CD4-positive, alpha-beta T cell (primary cell): ENCODE data around the gene KDM4B. TPM values are rescaled to one million over a fixed set of nuclear protein-coding genes. Genes with fewer than 3 reads are reported as not detected.

Source experiments
- ATAC-seq: fragments of 200-7000 bp; cut with Tn5 transposase; one replicate; pipeline ENCODE4 v1.10.0; 2022; ENCODE audit warnings: mild to moderate bottlenecking; ENCODE audit not compliant: poor library complexity
- CTCF ChIA-PET: fragments of 350-600 bp; sonication (Branson Sonifier 250); formaldehyde crosslinking; loops from one replicate; lab custom pipeline; 2021; ENCODE audit warnings: antibody characterized with exemption, inconsistent platforms; lab: Charles Lee
- POLR2A ChIA-PET: fragments of 350-600 bp; sonication (Branson Sonifier 250); formaldehyde crosslinking; loops from one replicate; lab custom pipeline; 2021; ENCODE audit warnings: antibody characterized with exemption, inconsistent platforms; lab: Charles Lee
- DNase-seq, 14 experiments: peaks; one replicate each; pipeline ENCODE4 v3.0.0-alpha.2; 2013 to 2020; ENCODE audit warnings: mixed read lengths in 2 of 14
- H3K27ac ChIP-seq, 2 donors: one replicate each; pipeline versions ENCODE4 v1.5.1 to v1.7.0; 2013; ENCODE audit warnings: low read length in 2 of 2, low read depth in 1 of 2, mild to moderate bottlenecking in 1 of 2
- H3K27me3 ChIP-seq, 2 experiments: 1 replicate in 1 of 2; 2 replicates in 1 of 2; pipeline versions ENCODE4 v1.6.1 to v1.7.0; 2013; ENCODE audit warnings: low read length in 2 of 2, control low read depth in 1 of 2, mild to moderate bottlenecking in 1 of 2, moderate library complexity in 1 of 2; ENCODE audit not compliant: insufficient read depth in 2 of 2, control insufficient read depth in 1 of 2
- H3K36me3 ChIP-seq: one replicate; pipeline ENCODE4 v1.6.1; 2013; ENCODE audit warnings: low read length, control low read depth; ENCODE audit not compliant: insufficient read depth
- H3K4me1 ChIP-seq: one replicate; pipeline ENCODE4 v1.6.1; 2013; ENCODE audit warnings: low read length, control low read depth; ENCODE audit not compliant: insufficient read depth
- H3K4me3 ChIP-seq: one replicate; pipeline ENCODE4 v1.5.1; 2013; ENCODE audit warnings: mild to moderate bottlenecking, low read length, moderate library complexity
- H3K9me3 ChIP-seq, 2 experiments: 1 replicate in 1 of 2; 2 replicates in 1 of 2; pipeline versions ENCODE4 v1.6.1 to v1.7.0; 2013; ENCODE audit warnings: low read length in 2 of 2, mild to moderate bottlenecking in 2 of 2, control low read depth in 1 of 2, moderate library complexity in 1 of 2; ENCODE audit not compliant: control insufficient read depth in 1 of 2, insufficient read depth in 1 of 2
- H3K27ac Mint-ChIP-seq: one replicate; pipeline ENCODE4 v1.8.0; 2020; ENCODE audit warnings: mixed read lengths
- H3K27me3 Mint-ChIP-seq: one replicate; pipeline ENCODE4 v1.8.0; 2021; ENCODE audit warnings: mixed read lengths
- H3K36me3 Mint-ChIP-seq: one replicate; pipeline ENCODE4 v1.8.0; 2021; ENCODE audit warnings: low read depth, mixed read lengths
- H3K4me1 Mint-ChIP-seq: one replicate; pipeline ENCODE4 v1.8.0; 2021; ENCODE audit warnings: low read depth, mixed read lengths
- H3K4me3 Mint-ChIP-seq: one replicate; pipeline ENCODE4 v1.8.0; 2020; ENCODE audit warnings: mild to moderate bottlenecking, mixed read lengths
- H3K9me3 Mint-ChIP-seq: one replicate; pipeline ENCODE4 v1.8.0; 2020; ENCODE audit warnings: mixed read lengths
- intact Hi-C, 2 experiments: fragments of 100-400 bp; cut with DNase I in 1 of 2; cut with micrococcal nuclease in 1 of 2; formaldehyde crosslinking; loops; one replicate each; pipeline versions ENCODE4 v1.15.1 to v1.9.0; 2023 to 2025; cut with DNase I, micrococcal nuclease
- total RNA-seq, 174 experiments: library from RNA in 2 of 174; stranded (reverse) in 2 of 174; gene quantifications; one replicate each; pipeline ENCODE4 v1.2.3 and lab custom pipeline; 2021 to 2026
- TF ChIP-seq, protein P1 (sequence below): fragments of 200-600 bp; IDR thresholded peaks from one replicate; pipeline ENCODE4 v1.8.0; 2022; ENCODE audit warnings: antibody characterized with exemption, mild to moderate bottlenecking

The KDM4B gene
- total RNA-seq, 2 experiments from 2014 or later = 41.8 to 42.5 TPM

DNA sequence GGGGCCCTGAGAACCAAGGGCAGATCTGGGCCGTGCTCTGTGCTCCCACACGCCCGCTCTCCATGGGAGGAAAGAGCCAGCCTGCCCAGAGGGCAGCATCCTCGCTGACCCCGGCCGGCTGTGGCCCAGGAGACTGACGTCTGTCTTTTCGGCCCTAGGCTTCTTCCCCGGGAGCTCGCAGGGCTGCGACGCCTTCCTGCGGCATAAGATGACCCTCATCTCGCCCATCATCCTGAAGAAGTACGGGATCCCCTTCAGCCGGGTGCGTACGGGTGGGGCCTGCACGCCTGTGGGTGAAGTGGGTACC lies 108.2 kb downstream of the KDM4B start:
- DNase-seq (no peak), ATAC-seq (no peak)
- ChIA-PET CTCF (no interaction called here), POLR2A (interaction anchor here (0.7 kb wide), 1 partner anchor 50 kb away, joined by 3 read pairs; no protein-coding TSS in a partner anchor)
- H3K27ac Mint-ChIP-seq = no peak overlapping the region
- no peaks in the 10 kb centered on the region for H3K9me3 ChIP-seq
- H3K9me3 Mint-ChIP-seq = no peaks in the 10 kb centered on the region
- H3K4me3 Mint-ChIP-seq = no peak overlapping the region
- H3K36me3 ChIP-seq = peaks cover 38% of the 10 kb centered on the region
- TF ChIP-seq, protein P1, sequence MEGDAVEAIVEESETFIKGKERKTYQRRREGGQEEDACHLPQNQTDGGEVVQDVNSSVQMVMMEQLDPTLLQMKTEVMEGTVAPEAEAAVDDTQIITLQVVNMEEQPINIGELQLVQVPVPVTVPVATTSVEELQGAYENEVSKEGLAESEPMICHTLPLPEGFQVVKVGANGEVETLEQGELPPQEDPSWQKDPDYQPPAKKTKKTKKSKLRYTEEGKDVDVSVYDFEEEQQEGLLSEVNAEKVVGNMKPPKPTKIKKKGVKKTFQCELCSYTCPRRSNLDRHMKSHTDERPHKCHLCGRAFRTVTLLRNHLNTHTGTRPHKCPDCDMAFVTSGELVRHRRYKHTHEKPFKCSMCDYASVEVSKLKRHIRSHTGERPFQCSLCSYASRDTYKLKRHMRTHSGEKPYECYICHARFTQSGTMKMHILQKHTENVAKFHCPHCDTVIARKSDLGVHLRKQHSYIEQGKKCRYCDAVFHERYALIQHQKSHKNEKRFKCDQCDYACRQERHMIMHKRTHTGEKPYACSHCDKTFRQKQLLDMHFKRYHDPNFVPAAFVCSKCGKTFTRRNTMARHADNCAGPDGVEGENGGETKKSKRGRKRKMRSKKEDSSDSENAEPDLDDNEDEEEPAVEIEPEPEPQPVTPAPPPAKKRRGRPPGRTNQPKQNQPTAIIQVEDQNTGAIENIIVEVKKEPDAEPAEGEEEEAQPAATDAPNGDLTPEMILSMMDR = no peak
- no peaks in the 10 kb centered on the region for H3K4me1 Mint-ChIP-seq
- no peak overlapping the region for H3K27ac ChIP-seq
- intact Hi-C loops = no loop called here
- H3K27me3 Mint-ChIP-seq = no peaks in the 10 kb centered on the region
- no peaks in the 10 kb centered on the region for H3K4me1 ChIP-seq
- H3K27me3 ChIP-seq = no peaks in the 10 kb centered on the region
- H3K4me3 ChIP-seq = no peak overlapping the region
- peaks cover 40% of the 10 kb centered on the region for H3K36me3 Mint-ChIP-seq

DNA sequence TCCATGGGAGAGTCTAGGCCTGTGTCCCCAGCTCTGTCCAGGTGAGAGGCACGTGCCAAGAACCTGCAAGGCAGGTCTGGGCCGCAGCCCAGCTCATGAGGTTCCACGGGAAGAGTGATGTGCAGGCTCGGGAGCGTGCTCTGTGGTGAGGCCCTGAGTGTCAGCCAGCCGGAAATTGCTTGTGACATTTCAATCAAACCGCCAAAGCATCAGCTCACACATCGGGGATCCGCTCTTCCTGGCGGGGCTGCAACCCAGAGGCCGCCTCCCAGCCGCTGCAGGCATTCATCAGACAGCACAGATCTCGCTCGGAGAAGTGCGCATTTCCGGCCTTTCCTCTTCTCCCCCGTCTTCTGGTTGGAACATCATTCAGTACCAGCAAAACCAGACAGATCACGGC lies 109.3 kb downstream of the KDM4B start:
- POLR2A ChIA-PET = no interaction called here
- H3K27ac ChIP-seq = no peak overlapping the region

DNA sequence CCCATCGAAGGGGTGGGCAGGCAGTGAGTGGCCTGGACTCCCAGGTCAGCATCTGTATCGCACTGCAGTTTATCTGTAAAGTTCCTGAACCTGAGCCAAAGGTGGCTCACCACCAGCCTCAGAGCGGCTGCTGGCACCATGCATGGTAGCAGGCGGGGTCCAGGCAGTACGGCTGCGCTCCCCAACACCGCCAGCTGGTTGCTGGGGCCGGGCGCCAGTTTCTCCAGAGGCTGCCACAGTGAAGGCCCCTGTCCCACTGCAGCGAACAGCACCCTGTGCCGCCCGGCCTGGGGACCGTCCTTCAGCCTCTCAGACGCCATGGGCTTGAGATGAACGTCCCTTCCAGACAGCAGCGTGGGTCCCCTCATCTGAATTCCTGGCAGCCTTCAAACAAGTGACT lies 109.8 kb downstream of the KDM4B start:
- ATAC-seq = no peak
- Histone ChIP-seq H3K36me3 (peaks cover 49% of the 10 kb centered on the region), H3K4me3 (no peak overlapping the region), H3K27me3 (no peaks in the 10 kb centered on the region), H3K9me3 (no peaks in the 10 kb centered on the region), H3K4me1 (no peaks in the 10 kb centered on the region), H3K27ac (no peak overlapping the region)
- no peak for DNase-seq
- intact Hi-C loops = no loop called here
- TF ChIP-seq, protein P1 = no peak
- Mint-ChIP-seq H3K27ac (peak overlapping the region; percentile 24), H3K36me3 (peaks cover 36% of the 10 kb centered on the region), H3K27me3 (no peaks in the 10 kb centered on the region), H3K4me3 (no peak overlapping the region), H3K9me3 (no peaks in the 10 kb centered on the region), H3K4me1 (no peaks in the 10 kb centered on the region)
- ChIA-PET CTCF (no interaction called here), POLR2A (no interaction called here)

More for the DNA sequence above, 109.3 kb downstream of the KDM4B start:
- Histone ChIP-seq H3K27me3 (no peaks in the 10 kb centered on the region), H3K36me3 (peaks cover 48% of the 10 kb centered on the region), H3K4me1 (no peaks in the 10 kb centered on the region), H3K9me3 (no peaks in the 10 kb centered on the region), H3K4me3 (no peak overlapping the region)
- no peaks in the 10 kb centered on the region for H3K27me3 Mint-ChIP-seq
- ATAC-seq (peak; percentile 74), DNase-seq (peak in 5 of 14 experiments; percentile 5 to 58 (median 39))
- intact Hi-C loops = no loop called here
- peak overlapping the region; percentile 24 for H3K27ac Mint-ChIP-seq
- H3K9me3 Mint-ChIP-seq = no peaks in the 10 kb centered on the region
- H3K36me3 Mint-ChIP-seq = peaks cover 35% of the 10 kb centered on the region
- TF ChIP-seq, protein P1 = no peak
- no peak overlapping the region for H3K4me3 Mint-ChIP-seq
- CTCF ChIA-PET = no interaction called here
- H3K4me1 Mint-ChIP-seq = no peaks in the 10 kb centered on the region
